GM21423 (cell line): ENCODE results near the gene CHD1.

Source experiments
- ATAC-seq: cut with Tn5 transposase; IDR thresholded peaks from one replicate; pipeline ENCODE4 v1.9.1; 2021; ENCODE audit warnings: mild to moderate bottlenecking, moderate library complexity; ENCODE audit not compliant: unreplicated experiment

The CHD1 gene

GRCh38 chr5:98936948-98937715, 8.3 kb upstream of the CHD1 start:
- no peak for ATAC-seq

GRCh38 chr5:98935206-98935605, 6.4 kb upstream of the CHD1 start:
- no peak for ATAC-seq

GRCh38 chr5:98934546-98934945, 5.7 kb upstream of the CHD1 start:
- ATAC-seq, result no peak

GRCh38 chr5:98933445-98934072, 4.8 kb upstream of the CHD1 start:
- peak; percentile 25 for ATAC-seq

- no peak for ATAC-seq
These were observed 2.4 kb upstream of the CHD1 start for GRCh38 chr5:98930972-98931762.

GRCh38 chr5:98929710-98930298, 997 bp upstream of the CHD1 start:
- no peak for ATAC-seq

GRCh38 chr5:98927989-98928872, 576 bp downstream of the CHD1 start:
- ATAC-seq, result peak; percentile 30

- ATAC-seq, result peak; percentile 16
These were observed 1.4 kb downstream of the CHD1 start for GRCh38 chr5:98927242-98927988.

- no peak for ATAC-seq
These were observed 4.8 kb downstream of the CHD1 start for GRCh38 chr5:98923966-98924365.

- no peak for ATAC-seq
These were observed 6.8 kb downstream of the CHD1 start for GRCh38 chr5:98921947-98922505.

GRCh38 chr5:98917433-98917832, 11.4 kb downstream of the CHD1 start:
- no peak for ATAC-seq

GRCh38 chr5:98916540-98916939, 12.3 kb downstream of the CHD1 start:
- ATAC-seq, result no peak

- ATAC-seq, result no peak
These were observed 14.9 kb downstream of the CHD1 start for GRCh38 chr5:98913911-98914310.

GRCh38 chr5:98911280-98912040, 17.3 kb downstream of the CHD1 start:
- ATAC-seq, result no peak

- no peak for ATAC-seq
These were observed 19.4 kb downstream of the CHD1 start for GRCh38 chr5:98909363-98909762.

GRCh38 chr5:98907951-98908350, 20.9 kb downstream of the CHD1 start:
- ATAC-seq, result no peak

GRCh38 chr5:98906756-98907355, 22.0 kb downstream of the CHD1 start:
- no peak for ATAC-seq
